ENCODE data around the gene TFAP2C. TPM values are rescaled to one million over a fixed set of nuclear protein-coding genes. Genes with fewer than 3 reads are reported as not detected.

TFAP2C gene
- total and polyA plus RNA-seq, 9 of the 15 experiments (the other 6 are each of a cell fraction or from before 2014, with no cell fraction given): 0.03 to 0.04 TPM; not detected in 7

DNA sequence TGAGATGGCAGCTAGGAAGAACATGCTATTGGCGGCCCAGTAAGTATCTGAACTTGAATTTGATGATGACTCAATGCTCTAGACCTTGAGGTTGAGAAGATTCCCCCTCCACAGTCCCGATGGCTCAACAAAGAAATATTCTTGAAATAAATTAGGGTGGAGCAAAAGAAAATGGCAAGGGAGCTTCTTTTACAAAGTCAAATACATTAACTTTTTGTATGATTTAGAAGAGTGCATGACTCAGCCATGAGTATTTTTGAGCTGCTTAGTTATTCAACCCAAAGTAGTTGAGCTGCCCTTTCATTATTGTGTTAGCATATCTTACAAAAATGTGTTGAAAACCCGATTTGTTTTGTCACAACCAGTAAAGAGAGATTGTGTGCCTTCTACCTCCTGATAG, 7.6 kb downstream of the TFAP2C start (continued):
- TF ChIP-seq, protein P1, sequence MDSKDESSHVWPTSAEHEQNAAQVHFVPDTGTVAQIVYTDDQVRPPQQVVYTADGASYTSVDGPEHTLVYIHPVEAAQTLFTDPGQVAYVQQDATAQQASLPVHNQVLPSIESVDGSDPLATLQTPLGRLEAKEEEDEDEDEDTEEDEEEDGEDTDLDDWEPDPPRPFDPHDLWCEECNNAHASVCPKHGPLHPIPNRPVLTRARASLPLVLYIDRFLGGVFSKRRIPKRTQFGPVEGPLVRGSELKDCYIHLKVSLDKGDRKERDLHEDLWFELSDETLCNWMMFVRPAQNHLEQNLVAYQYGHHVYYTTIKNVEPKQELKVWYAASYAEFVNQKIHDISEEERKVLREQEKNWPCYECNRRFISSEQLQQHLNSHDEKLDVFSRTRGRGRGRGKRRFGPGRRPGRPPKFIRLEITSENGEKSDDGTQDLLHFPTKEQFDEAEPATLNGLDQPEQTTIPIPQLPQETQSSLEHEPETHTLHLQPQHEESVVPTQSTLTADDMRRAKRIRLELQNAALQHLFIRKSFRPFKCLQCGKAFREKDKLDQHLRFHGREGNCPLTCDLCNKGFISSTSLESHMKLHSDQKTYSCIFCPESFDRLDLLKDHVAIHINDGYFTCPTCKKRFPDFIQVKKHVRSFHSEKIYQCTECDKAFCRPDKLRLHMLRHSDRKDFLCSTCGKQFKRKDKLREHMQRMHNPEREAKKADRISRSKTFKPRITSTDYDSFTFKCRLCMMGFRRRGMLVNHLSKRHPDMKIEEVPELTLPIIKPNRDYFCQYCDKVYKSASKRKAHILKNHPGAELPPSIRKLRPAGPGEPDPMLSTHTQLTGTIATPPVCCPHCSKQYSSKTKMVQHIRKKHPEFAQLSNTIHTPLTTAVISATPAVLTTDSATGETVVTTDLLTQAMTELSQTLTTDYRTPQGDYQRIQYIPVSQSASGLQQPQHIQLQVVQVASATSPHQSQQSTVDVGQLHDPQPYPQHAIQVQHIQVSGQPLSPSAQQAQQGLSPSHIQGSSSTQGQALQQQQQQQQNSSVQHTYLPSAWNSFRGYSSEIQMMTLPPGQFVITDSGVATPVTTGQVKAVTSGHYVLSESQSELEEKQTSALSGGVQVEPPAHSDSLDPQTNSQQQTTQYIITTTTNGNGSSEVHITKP (IDR thresholded peaks at IDR 0.05; ENCODE audit: partially characterized antibody): no peak
- no peak for TF ChIP-seq ZEB2 (IDR thresholded peaks at IDR 0.05)
- TF ChIP-seq, protein P2, sequence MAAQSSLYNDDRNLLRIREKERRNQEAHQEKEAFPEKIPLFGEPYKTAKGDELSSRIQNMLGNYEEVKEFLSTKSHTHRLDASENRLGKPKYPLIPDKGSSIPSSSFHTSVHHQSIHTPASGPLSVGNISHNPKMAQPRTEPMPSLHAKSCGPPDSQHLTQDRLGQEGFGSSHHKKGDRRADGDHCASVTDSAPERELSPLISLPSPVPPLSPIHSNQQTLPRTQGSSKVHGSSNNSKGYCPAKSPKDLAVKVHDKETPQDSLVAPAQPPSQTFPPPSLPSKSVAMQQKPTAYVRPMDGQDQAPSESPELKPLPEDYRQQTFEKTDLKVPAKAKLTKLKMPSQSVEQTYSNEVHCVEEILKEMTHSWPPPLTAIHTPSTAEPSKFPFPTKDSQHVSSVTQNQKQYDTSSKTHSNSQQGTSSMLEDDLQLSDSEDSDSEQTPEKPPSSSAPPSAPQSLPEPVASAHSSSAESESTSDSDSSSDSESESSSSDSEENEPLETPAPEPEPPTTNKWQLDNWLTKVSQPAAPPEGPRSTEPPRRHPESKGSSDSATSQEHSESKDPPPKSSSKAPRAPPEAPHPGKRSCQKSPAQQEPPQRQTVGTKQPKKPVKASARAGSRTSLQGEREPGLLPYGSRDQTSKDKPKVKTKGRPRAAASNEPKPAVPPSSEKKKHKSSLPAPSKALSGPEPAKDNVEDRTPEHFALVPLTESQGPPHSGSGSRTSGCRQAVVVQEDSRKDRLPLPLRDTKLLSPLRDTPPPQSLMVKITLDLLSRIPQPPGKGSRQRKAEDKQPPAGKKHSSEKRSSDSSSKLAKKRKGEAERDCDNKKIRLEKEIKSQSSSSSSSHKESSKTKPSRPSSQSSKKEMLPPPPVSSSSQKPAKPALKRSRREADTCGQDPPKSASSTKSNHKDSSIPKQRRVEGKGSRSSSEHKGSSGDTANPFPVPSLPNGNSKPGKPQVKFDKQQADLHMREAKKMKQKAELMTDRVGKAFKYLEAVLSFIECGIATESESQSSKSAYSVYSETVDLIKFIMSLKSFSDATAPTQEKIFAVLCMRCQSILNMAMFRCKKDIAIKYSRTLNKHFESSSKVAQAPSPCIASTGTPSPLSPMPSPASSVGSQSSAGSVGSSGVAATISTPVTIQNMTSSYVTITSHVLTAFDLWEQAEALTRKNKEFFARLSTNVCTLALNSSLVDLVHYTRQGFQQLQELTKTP (IDR thresholded peaks at IDR 0.05; ENCODE audit: low read depth in 1 of 2, partially characterized antibody in 2 of 2): no peak
- TF ChIP-seq TGIF2 (CRISPR knock-in tag; IDR thresholded peaks at IDR 0.05): no peak
- no peak for TF ChIP-seq SMARCA4 (IDR thresholded peaks at IDR 0.05)
- no peak for TF ChIP-seq NFIX (CRISPR knock-in tag; IDR thresholded peaks at IDR 0.05; ENCODE audit: low read depth)

All from K562 (cell line).